ENCODE results near the gene NOX4. TPM values are rescaled to one million over a fixed set of nuclear protein-coding genes. Genes with fewer than 3 reads are reported as not detected.
"Not testable (repeated sequence)": the region's sequence is repeated elsewhere in the genome, so short reads cannot be mapped to it uniquely, and the experiment has no call there.

Gene NOX4
- total RNA-seq, 1 experiment from 2014 or later: 4.9 TPM

GRCh38 chr11:89346601-89347000 is 144.6 kb downstream of the NOX4 start:
- Histone ChIP-seq H3K27ac (no peak overlapping the region), H3K4me1 (replicated peaks) (no peaks in the 10 kb centered on the region), H3K9me3 (replicated peaks) (no peaks in the 10 kb centered on the region), H3K4me3 (no peak overlapping the region), H3K27me3 (replicated peaks) (no peaks in the 10 kb centered on the region), H3K36me3 (no peaks in the 10 kb centered on the region)
- no peak for DNase-seq (ENCODE audit: low read depth in 1 of 2, low spot score in 2 of 2)

GRCh38 chr11:89342880-89343572 is 148.1 kb downstream of the NOX4 start:
- H3K4me1 ChIP-seq (replicated peaks); H3K4me3 ChIP-seq; H3K36me3 ChIP-seq; H3K27me3 ChIP-seq (replicated peaks); H3K27ac ChIP-seq; DNase-seq (ENCODE audit: low read depth in 1 of 2, low spot score in 2 of 2); H3K9me3 ChIP-seq (replicated peaks): not testable (repeated sequence)

- not testable (repeated sequence) for DNase-seq (ENCODE audit: low read depth in 1 of 2, low spot score in 2 of 2); H3K27me3 ChIP-seq (replicated peaks); H3K4me3 ChIP-seq; H3K27ac ChIP-seq; H3K4me1 ChIP-seq (replicated peaks); H3K36me3 ChIP-seq; H3K9me3 ChIP-seq (replicated peaks)
Observed at GRCh38 chr11:89340450-89340849, 150.7 kb downstream of the NOX4 start.

GRCh38 chr11:89338073-89338472 is 153.1 kb downstream of the NOX4 start:
- H3K9me3 ChIP-seq (replicated peaks); DNase-seq (ENCODE audit: low read depth in 1 of 2, low spot score in 2 of 2); H3K4me3 ChIP-seq; H3K27ac ChIP-seq; H3K4me1 ChIP-seq (replicated peaks); H3K27me3 ChIP-seq (replicated peaks); H3K36me3 ChIP-seq: not testable (repeated sequence)

GRCh38 chr11:89337100-89337650 is 154.0 kb downstream of the NOX4 start:
- H3K9me3 ChIP-seq (replicated peaks); H3K4me1 ChIP-seq (replicated peaks); H3K27ac ChIP-seq; H3K36me3 ChIP-seq; H3K27me3 ChIP-seq (replicated peaks); H3K4me3 ChIP-seq; DNase-seq (ENCODE audit: low read depth in 1 of 2, low spot score in 2 of 2): not testable (repeated sequence)

- H3K27ac ChIP-seq; H3K4me3 ChIP-seq; H3K9me3 ChIP-seq (replicated peaks); H3K27me3 ChIP-seq (replicated peaks); H3K36me3 ChIP-seq; H3K4me1 ChIP-seq (replicated peaks): not testable (repeated sequence)
- peak in 1 of 2 experiments; percentile 19 for DNase-seq (ENCODE audit: low read depth in 1 of 2, low spot score in 2 of 2)
Observed at GRCh38 chr11:89333704-89334103, 157.5 kb downstream of the NOX4 start.

- H3K4me3 ChIP-seq; H3K27ac ChIP-seq; H3K9me3 ChIP-seq (replicated peaks); H3K4me1 ChIP-seq (replicated peaks); H3K27me3 ChIP-seq (replicated peaks); H3K36me3 ChIP-seq; DNase-seq (ENCODE audit: low read depth in 1 of 2, low spot score in 2 of 2): not testable (repeated sequence)
Observed at GRCh38 chr11:89331940-89332339, 159.2 kb downstream of the NOX4 start.

GRCh38 chr11:89327885-89328284 is 163.3 kb downstream of the NOX4 start:
- no peaks in the 10 kb centered on the region for H3K4me1 ChIP-seq (replicated peaks)
- no peak overlapping the region for H3K27ac ChIP-seq
- no peaks in the 10 kb centered on the region for H3K36me3 ChIP-seq
- no peaks in the 10 kb centered on the region for H3K27me3 ChIP-seq (replicated peaks)
- no peaks in the 10 kb centered on the region for H3K9me3 ChIP-seq (replicated peaks)
- H3K4me3 ChIP-seq: no peak overlapping the region
- no peak for DNase-seq (ENCODE audit: low read depth in 1 of 2, low spot score in 2 of 2)

- Histone ChIP-seq H3K27me3 (replicated peaks) (no peaks in the 10 kb centered on the region), H3K4me3 (no peak overlapping the region), H3K27ac (no peak overlapping the region), H3K36me3 (no peaks in the 10 kb centered on the region), H3K9me3 (replicated peaks) (no peaks in the 10 kb centered on the region), H3K4me1 (replicated peaks) (no peaks in the 10 kb centered on the region)
- DNase-seq (ENCODE audit: low read depth in 1 of 2, low spot score in 2 of 2): no peak
Observed at GRCh38 chr11:89321401-89321800, 169.8 kb downstream of the NOX4 start.

GRCh38 chr11:89310607-89311006 is 180.6 kb downstream of the NOX4 start:
- H3K4me1 ChIP-seq (replicated peaks); H3K4me3 ChIP-seq; H3K27me3 ChIP-seq (replicated peaks); H3K27ac ChIP-seq; DNase-seq (ENCODE audit: low read depth in 1 of 2, low spot score in 2 of 2); H3K36me3 ChIP-seq; H3K9me3 ChIP-seq (replicated peaks): not testable (repeated sequence)

GRCh38 chr11:89309321-89309985 is 181.7 kb downstream of the NOX4 start:
- not testable (repeated sequence) for H3K4me1 ChIP-seq (replicated peaks); H3K36me3 ChIP-seq; DNase-seq (ENCODE audit: low read depth in 1 of 2, low spot score in 2 of 2); H3K27ac ChIP-seq; H3K4me3 ChIP-seq; H3K9me3 ChIP-seq (replicated peaks); H3K27me3 ChIP-seq (replicated peaks)

- not testable (repeated sequence) for H3K4me3 ChIP-seq; H3K27me3 ChIP-seq (replicated peaks); H3K9me3 ChIP-seq (replicated peaks); H3K36me3 ChIP-seq; H3K27ac ChIP-seq; H3K4me1 ChIP-seq (replicated peaks); DNase-seq (ENCODE audit: low read depth in 1 of 2, low spot score in 2 of 2)
Observed at GRCh38 chr11:89308272-89308671, 182.9 kb downstream of the NOX4 start.

GRCh38 chr11:89303029-89303428 is 188.1 kb downstream of the NOX4 start:
- DNase-seq (ENCODE audit: low read depth in 1 of 2, low spot score in 2 of 2); H3K36me3 ChIP-seq; H3K9me3 ChIP-seq (replicated peaks); H3K27me3 ChIP-seq (replicated peaks); H3K4me1 ChIP-seq (replicated peaks); H3K27ac ChIP-seq; H3K4me3 ChIP-seq: not testable (repeated sequence)

GRCh38 chr11:89295023-89295422 is 196.2 kb downstream of the NOX4 start:
- H3K9me3 ChIP-seq (replicated peaks); H3K27ac ChIP-seq; DNase-seq (ENCODE audit: low read depth in 1 of 2, low spot score in 2 of 2): not testable (repeated sequence)

More at GRCh38 chr11:89295023-89295422, 196.2 kb downstream of the NOX4 start:
- not testable (repeated sequence) for H3K36me3 ChIP-seq; H3K27me3 ChIP-seq (replicated peaks); H3K4me1 ChIP-seq (replicated peaks); H3K4me3 ChIP-seq
